GM21526 (cell line): ENCODE results near the gene LIPG.

Experiments
- ATAC-seq: cut with Tn5 transposase; IDR thresholded peaks from one replicate; pipeline ENCODE4 v1.9.1; 2021; ENCODE audit warnings: moderate library complexity; ENCODE audit not compliant: unreplicated experiment, low FRiP score

Gene LIPG

DNA sequence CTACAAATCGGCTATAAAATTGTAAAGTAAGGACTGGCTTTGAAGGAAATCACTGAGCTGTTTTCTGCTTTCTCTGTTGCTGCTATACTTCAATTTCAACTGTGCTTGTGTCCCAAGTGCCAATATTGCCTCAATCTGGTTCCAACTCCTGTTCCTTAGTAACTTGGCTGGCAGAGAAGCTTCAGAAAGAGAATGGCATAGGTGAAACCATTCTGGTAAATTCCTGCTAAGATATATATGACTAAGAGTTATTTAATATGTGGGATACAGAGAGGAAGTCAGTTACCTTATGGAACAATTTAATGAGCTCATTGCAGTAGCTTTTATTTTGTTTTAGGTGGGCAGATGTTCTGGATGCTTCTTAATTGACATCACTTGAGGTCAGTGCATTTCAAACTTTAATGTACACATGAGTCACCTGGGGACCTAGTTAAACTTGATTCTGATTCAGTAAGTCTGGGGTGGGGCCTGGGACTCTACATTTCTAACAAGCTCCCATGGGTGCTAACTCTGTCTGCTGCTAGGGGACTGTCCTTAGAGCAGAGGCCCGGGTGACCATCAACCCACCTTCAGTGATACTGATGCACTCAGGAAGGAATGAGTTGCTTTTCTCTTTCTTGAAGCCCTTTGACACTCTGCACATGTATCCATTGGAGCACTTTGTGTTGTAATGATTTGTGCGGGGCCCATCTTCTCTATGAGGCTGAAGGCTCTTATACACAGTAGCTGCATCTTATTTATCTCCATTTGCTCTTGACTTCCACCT, 47.6 kb downstream of the LIPG start:
- no peak for ATAC-seq

DNA sequence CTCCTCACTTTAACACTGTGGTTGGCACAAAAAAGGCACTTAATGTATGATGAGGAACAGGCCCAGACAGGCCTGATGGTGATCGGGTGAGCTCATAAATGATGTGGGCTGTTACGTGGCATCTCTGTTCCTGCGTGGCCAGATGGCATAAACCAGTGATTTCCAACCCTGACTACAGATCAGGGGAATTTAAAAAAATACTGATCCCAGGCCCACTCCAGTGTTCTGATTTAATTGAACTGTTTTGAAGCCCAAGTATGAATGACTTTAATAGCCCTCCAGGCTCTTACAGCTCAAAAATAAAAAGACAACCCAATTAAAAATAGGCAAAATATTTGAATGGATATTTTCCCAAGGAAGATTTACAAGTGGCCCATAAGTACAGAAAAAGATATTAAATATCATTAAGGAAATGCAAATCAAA, 48.2 kb downstream of the LIPG start:
- no peak for ATAC-seq

DNA sequence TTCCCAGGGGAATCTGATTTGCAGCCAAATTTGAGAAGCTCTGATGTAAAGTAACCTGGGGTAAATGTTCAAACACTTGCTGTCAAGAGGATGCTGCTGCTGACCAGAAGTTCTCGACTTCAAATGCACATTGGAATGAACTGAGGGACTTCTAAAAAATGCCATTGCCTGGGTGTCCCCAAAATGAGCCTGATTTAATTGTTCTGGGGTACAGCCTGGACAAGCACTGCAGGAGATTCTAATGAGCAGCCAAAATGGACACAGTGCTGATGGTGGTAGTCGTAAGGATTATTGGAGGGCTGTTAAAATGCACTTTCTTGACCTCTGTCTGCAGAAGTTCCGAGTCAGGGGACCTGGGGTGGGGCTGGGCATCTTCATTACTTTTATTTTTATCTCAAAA, 49.5 kb downstream of the LIPG start:
- ATAC-seq, result no peak

GRCh38 chr18:49612515-49613033, 50.7 kb downstream of the LIPG start:
- peak; percentile 91 for ATAC-seq

GRCh38 chr18:49613141-49613640, 51.3 kb downstream of the LIPG start:
- no peak for ATAC-seq

DNA sequence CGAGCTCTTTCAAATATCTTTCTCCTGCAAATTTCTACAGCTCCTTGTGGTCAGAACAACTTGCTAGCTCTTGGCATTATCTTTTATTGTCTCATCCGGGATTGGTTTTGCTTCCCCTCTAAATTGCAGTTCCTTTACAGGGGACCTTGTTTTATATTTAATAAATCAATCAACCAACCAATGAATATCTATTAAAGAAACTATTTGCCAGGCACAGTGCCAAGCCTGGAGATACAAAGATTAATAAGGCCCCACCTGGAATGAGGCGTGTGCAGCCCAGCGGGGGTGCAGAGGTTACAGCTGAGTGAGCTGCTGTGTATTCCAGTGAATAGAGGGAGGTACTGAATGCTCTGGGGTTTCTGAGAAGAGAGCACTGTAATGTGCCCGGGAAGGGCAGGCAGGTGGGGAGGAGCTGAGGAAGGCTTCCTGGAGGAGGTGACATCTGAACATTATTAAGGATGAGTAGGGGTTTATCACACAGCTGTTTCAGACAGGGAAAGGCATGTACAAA, 51.8 kb downstream of the LIPG start:
- no peak for ATAC-seq

DNA sequence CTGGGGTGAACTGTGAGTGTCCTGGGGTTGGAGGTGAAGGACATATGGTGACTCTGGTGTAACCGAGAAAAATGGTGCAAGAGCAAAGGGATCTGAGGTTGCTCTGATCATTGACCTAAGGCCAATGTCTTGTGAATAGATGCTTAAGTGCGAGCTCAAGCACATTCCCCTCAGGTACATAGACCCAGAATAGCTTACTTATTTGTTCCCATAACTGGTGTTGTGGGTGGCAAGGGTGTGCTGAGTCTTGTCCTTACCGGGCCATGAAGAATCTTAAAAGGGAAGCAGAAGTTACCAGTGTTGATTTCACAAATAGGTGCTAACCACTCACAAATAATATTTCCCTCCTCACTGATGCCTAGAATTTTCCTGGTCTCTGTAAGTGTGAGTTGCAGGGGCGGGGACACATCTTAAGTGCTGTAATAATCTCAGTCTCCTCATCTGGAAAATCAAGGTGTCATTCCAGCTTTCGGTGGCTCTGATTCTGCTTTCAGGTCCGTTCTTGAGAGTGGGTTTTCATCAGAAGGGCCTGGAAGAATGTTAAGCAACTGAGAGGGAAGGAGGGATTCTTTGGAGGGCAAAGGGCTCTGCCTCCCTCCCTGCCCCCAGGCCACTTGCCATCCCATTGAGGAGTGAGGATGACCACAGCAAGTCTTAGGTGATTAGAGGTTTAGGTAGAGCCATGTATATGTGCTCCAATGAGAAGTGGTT, 54.9 kb downstream of the LIPG start:
- ATAC-seq, result no peak

GRCh38 chr18:49617329-49617695, 55.5 kb downstream of the LIPG start:
- no peak for ATAC-seq

GRCh38 chr18:49617865-49618264, 56.0 kb downstream of the LIPG start:
- ATAC-seq, result no peak

GRCh38 chr18:49618742-49619681, 57.2 kb downstream of the LIPG start:
- no peak for ATAC-seq

DNA sequence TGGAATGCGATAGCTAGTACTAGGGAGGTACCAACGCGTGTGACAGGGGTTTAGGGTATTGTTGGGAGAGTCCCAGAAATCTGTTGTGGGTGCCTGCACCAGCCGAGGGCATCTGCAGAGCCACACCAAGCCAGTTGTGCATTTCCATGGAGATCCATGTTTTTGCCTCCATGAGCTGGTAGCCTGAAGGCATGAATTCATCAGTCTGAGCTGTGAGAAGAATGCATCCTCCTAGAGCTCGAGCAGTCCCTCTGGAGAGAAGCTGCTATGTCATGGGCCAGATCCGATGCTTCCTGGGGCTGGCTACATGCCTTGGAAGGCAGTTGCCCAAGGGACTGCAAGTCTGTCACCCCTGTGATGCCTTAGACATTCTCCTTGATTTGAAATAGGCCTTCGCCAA, 57.9 kb downstream of the LIPG start:
- no peak for ATAC-seq

- no peak for ATAC-seq
These were observed 59.4 kb downstream of the LIPG start for GRCh38 chr18:49621301-49621700.

DNA sequence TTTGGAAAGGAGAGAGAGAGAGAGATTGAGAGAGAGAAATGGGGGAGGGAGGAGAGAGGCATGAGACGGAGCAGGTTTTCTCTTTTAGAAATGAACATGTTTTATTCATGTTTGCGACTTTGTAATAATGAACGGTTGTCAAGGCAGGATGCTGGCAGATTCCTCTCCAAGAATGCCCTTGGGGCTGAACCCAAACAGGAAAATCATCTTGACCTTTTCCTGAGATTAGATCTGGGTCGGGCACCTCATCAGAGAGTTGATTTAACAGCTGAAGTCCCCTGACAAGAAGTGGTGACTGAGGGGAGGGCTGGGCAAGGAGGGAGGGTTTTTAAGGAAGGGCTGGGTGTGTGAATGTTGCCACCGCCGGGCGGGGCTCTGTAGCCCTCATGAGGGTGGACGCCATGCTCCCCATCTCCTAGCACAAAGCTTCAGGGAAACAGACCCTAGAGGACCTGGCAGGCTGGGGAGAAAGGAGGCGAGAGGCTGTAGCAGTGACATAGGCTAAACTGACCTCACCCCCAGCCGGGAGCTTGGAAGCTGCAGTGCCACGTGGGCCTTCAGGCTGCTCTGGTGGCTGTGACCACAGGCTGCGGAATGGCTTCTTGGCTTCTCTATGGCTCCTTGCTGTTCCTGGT, 60.0 kb downstream of the LIPG start:
- ATAC-seq, result no peak

DNA sequence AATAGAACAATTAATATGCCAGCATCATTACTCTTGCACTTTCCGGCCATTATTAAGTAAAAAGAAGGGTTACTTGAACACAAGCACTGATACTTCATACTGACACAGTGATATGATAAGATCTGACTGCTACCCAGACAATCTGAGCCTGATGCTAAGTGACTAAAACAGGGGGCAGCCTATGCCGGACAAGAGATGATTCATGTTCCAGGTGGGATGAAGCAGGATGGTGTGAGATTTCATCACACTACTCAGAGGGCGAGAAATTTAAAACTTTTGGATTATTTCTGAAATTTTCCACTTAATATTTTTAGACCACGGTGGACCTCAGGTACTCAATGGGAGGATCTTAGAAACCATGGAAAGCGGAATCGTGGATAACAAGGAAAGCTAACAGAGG, 61.7 kb downstream of the LIPG start:
- ATAC-seq, result no peak

DNA sequence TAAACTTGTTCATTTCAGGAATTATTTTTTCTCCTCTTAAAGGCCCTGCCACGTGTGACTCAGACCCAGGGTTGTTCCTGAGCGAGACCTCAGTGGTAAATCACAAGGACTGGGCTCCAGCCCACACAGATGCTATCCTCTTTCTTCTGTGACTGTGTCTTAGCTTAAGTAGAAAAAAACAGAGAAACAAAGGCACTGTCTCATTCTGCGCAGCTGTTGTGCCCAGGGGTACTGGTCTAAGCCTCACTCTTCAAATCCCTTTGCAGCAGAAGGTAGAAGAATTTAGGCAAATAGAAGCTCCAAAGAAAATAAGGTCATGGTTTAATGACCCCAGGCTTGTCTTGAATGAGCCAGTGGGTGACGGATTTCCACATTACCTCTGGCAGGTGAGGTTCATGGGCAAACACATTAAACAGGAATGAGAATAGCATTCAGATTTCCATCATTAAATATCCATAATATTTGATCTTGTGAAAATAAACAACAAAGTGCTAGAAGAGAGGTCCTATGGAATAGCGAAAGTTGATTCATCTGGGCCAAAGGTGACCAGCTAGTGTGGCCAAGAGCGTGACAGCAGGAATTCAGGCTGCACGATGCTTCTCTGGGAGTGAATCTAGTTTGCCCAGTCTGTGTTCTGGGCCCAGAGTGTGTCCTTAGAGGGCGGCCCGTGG, 63.3 kb downstream of the LIPG start:
- no peak for ATAC-seq

- ATAC-seq, result no peak
These were observed 65.1 kb downstream of the LIPG start for GRCh38 chr18:49626842-49627467.

DNA sequence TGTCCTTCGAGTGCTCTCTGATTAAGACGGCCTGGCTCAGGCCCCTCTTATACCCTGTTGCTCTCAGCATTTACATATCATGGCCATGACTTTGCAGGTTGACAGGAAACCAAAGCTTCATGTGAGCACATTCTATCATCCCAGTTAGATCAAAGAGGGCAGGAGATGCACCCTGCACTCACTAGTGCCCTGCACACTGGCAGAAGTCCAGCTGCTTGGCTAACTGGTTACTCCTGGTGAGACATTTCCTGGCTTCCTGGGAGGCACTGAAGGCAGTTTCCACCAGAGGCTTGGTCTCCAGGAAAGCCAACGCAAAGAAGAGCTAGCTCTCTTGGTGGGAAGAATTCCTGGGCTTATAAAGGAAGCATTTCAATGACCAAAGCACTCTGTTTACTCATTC, 66.3 kb downstream of the LIPG start:
- no peak for ATAC-seq

- ATAC-seq, result no peak
These were observed 67.3 kb downstream of the LIPG start for GRCh38 chr18:49628881-49629795.
